Stomach (tissue), 9 donors: Measurements from ENCODE around the gene RAPGEF3. TPM values are rescaled to one million over a fixed set of nuclear protein-coding genes. Genes with fewer than 3 reads are reported as not detected.

Experiments used
- DNase-seq, 2 donors: peaks; one replicate each; pipeline versions ENCODE4 v3.0.0 to v3.0.0-alpha.2; 2013 to 2019
- H3K27ac ChIP-seq, 5 donors: fragments of 200-600 bp in 4 of 5; sonication (generic) in 4 of 5; one replicate each; pipeline ENCODE4 v1.5.1; 2013 to 2019; ENCODE audit warnings: mild to moderate bottlenecking in 1 of 5, moderate library complexity in 1 of 5
- H3K27me3 ChIP-seq, 3 donors: fragments of 200-600 bp; sonication (generic); one replicate each; pipeline ENCODE4 v1.5.1; 2017 to 2019; ENCODE audit warnings: mixed run types in 1 of 3
- H3K36me3 ChIP-seq, 4 donors: fragments of 200-600 bp; sonication (generic); 1 replicate in 3 of 4; 2 replicates in 1 of 4; pipeline ENCODE4 v1.5.1; 2016 to 2019
- H3K4me1 ChIP-seq, 4 donors: fragments of 200-600 bp; sonication (generic); one replicate each; pipeline ENCODE4 v1.5.1; 2016 to 2019
- H3K4me3 ChIP-seq, 4 donors: fragments of 200-600 bp; sonication (generic) in 3 of 4; one replicate each; pipeline ENCODE4 v1.5.1; 2016 to 2019; ENCODE audit warnings: mild to moderate bottlenecking in 1 of 4
- H3K9me3 ChIP-seq, 4 donors: fragments of 200-600 bp; sonication (generic); one replicate each; pipeline ENCODE4 v1.5.1; 2016 to 2019
- EP300 ChIP-seq: sonication (generic); formaldehyde crosslinking; IDR thresholded peaks from one replicate; pipeline ENCODE4 v1.6.1; 2017; ENCODE audit warnings: antibody characterized with exemption
- POLR2A ChIP-seq, 4 donors: fragments of 450-650 bp; IDR thresholded peaks; one replicate each; pipeline ENCODE4 v1.6.1; 2016; ENCODE audit warnings: antibody characterized with exemption in 4 of 4, control low read depth in 2 of 4, mild to moderate bottlenecking in 1 of 4, moderate library complexity in 1 of 4
- POLR2AphosphoS5 ChIP-seq, 3 donors: sonication (generic); formaldehyde crosslinking; IDR thresholded peaks; one replicate each; pipeline ENCODE4 v1.6.1; 2016; ENCODE audit warnings: antibody characterized with exemption in 3 of 3
- WGBS, 5 donors: extraction: QIAGEN DNeasy Blood & Tissue Kit in 3 of 5; methylation state at CpG; one replicate each; pipeline versions ENCODE4 v1.1.5 to v1.1.7; 2013 to 2018; 5-methylcytosine and 5-hydroxymethylcytosine counted together
- intact Hi-C: fragments of 100-400 bp; cut with DNase I; formaldehyde crosslinking; loops from one replicate; pipeline ENCODE4 v1.15.1; 2023; ENCODE audit warnings: low total_unique reads
- polyA plus RNA-seq, 3 donors: library from polyadenylated mRNA; stranded (reverse); fragments of 200-250 nt; gene quantifications; one replicate each; pipeline ENCODE4 v1.2.3, GENCODE V29; 2013
- total RNA-seq, 5 donors: library from RNA; depleted of rRNA; stranded (reverse); fragments of >200 nt; gene quantifications; one replicate each; pipeline versions ENCODE4 v1.1.0 to v1.2.3, GENCODE V29; 2014 to 2016
- TF ChIP-seq, protein P1 (sequence below), 7 experiments: fragments of 450-650 bp in 4 of 7; fragments of 200-600 bp in 3 of 7; sonication (generic) in 3 of 7; IDR thresholded peaks; one replicate each; pipeline ENCODE4 v1.5.1; 2016 to 2019; ENCODE audit warnings: antibody characterized with exemption in 7 of 7, control low read depth in 2 of 7, mild to moderate bottlenecking in 1 of 7
- donor health status: healthy with polysubstance abuse.
- donor health status: Bipolar disorder and iron deficiency.
- donor health status: healthy.

The RAPGEF3 gene
- total and polyA plus RNA-seq, 8 donors: 15.9 to 114 (median 23.9) TPM

DNA sequence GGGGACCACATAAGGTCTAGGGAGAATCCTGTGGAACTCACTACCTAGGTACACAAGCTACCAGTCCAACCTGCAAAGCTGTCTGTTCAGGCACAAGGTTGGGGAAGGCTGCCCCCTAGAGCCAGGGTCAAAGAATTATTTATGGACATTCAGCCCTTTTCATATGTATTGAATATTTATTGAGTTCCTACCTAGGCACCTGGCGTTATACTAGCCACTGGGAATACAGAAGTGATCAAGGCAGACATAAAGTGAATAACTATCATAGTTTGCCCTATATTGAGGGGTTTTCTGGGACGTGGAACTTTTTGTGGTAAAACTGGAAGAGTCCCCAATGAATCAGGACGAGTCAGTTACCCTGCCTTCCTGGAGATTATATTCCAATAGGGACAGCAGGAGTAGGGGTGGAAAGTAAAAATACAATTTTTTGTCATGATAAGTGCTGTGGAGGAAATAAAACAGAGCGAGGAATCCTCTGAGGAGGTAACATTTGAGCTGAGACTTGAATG lies 8.6 kb upstream of the RAPGEF3 start:
- no peak for TF ChIP-seq POLR2A (IDR thresholded peaks at IDR 0.05)
- TF ChIP-seq POLR2AphosphoS5 (IDR thresholded peaks at IDR 0.05): no peak
- TF ChIP-seq, protein P1, sequence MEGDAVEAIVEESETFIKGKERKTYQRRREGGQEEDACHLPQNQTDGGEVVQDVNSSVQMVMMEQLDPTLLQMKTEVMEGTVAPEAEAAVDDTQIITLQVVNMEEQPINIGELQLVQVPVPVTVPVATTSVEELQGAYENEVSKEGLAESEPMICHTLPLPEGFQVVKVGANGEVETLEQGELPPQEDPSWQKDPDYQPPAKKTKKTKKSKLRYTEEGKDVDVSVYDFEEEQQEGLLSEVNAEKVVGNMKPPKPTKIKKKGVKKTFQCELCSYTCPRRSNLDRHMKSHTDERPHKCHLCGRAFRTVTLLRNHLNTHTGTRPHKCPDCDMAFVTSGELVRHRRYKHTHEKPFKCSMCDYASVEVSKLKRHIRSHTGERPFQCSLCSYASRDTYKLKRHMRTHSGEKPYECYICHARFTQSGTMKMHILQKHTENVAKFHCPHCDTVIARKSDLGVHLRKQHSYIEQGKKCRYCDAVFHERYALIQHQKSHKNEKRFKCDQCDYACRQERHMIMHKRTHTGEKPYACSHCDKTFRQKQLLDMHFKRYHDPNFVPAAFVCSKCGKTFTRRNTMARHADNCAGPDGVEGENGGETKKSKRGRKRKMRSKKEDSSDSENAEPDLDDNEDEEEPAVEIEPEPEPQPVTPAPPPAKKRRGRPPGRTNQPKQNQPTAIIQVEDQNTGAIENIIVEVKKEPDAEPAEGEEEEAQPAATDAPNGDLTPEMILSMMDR (IDR thresholded peaks at IDR 0.05): peak in 5 of 7 experiments; percentile 21 to 64 (median 52)
- TF ChIP-seq EP300: no peak
- no peaks in the 10 kb centered on the region for H3K9me3 ChIP-seq
- H3K4me1 ChIP-seq: peaks cover 0 to 41% (median 5%) of the 10 kb centered on the region in 4 donors
- no peaks in the 10 kb centered on the region for H3K36me3 ChIP-seq
- WGBS, 5 donors: 41 to 53% (median 48%) methylated on average over 4 of the region's 4 CpGs
- no peaks in the 10 kb centered on the region for H3K27me3 ChIP-seq
- no peak overlapping the region for H3K27ac ChIP-seq
- DNase-seq: peak; percentile 67 to 85
- intact Hi-C loops: loop anchor here (10.0 kb wide), 1 partner anchor 52 kb away; no protein-coding TSS in a partner anchor
- H3K4me3 ChIP-seq: no peak overlapping the region

DNA sequence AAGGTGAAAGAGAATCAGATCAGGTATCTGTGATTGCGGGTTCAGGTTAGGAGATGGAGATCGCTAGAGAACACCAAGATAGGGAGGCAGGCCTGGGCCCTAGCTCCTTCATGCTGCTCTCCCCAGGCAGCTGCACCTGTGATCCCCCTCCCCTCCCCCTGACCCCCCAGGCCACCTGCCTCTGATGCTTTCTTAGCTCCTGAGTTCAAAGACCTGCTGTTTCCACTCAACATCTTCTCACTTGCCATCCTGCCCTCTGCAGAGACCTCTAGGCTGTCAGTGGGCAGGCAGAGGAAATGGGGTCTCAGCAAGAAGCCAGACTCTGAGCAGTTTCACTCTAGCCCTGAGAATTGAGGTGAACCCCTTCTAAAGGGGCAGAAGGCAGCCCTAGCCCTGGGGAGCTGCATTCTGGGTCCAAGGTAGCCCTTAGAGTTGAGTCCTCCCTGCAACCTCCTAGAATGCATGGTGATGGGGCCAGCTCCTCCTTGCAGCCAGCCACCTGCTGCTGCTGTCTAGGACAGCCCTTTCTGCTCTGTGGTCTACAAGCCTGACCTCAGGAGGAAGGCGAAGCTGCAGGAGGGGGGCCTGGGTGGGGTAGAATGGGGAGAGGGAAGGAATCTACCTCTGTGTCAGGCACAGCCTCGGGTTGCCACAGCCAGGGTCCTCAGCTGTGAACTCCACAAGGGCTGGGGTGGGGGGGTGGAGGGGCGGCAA lies 8.0 kb upstream of the RAPGEF3 start:
- Histone ChIP-seq H3K4me1 (peaks cover 0 to 35% (median 3%) of the 10 kb centered on the region in 4 donors), H3K27me3 (no peaks in the 10 kb centered on the region), H3K4me3 (no peak overlapping the region), H3K36me3 (no peaks in the 10 kb centered on the region), H3K27ac (no peak overlapping the region), H3K9me3 (no peaks in the 10 kb centered on the region)
- 56 to 73% (median 62%) methylated on average over 5 of the region's 5 CpGs for WGBS, 5 donors
- intact Hi-C loops: loop anchor here (10.0 kb wide), 1 partner anchor 52 kb away; no protein-coding TSS in a partner anchor
- no peak for DNase-seq
- TF ChIP-seq POLR2AphosphoS5 (IDR thresholded peaks at IDR 0.05) (no peak), EP300 (no peak), POLR2A (IDR thresholded peaks at IDR 0.05) (no peak)
- TF ChIP-seq, protein P1 (IDR thresholded peaks at IDR 0.05): no peak

DNA sequence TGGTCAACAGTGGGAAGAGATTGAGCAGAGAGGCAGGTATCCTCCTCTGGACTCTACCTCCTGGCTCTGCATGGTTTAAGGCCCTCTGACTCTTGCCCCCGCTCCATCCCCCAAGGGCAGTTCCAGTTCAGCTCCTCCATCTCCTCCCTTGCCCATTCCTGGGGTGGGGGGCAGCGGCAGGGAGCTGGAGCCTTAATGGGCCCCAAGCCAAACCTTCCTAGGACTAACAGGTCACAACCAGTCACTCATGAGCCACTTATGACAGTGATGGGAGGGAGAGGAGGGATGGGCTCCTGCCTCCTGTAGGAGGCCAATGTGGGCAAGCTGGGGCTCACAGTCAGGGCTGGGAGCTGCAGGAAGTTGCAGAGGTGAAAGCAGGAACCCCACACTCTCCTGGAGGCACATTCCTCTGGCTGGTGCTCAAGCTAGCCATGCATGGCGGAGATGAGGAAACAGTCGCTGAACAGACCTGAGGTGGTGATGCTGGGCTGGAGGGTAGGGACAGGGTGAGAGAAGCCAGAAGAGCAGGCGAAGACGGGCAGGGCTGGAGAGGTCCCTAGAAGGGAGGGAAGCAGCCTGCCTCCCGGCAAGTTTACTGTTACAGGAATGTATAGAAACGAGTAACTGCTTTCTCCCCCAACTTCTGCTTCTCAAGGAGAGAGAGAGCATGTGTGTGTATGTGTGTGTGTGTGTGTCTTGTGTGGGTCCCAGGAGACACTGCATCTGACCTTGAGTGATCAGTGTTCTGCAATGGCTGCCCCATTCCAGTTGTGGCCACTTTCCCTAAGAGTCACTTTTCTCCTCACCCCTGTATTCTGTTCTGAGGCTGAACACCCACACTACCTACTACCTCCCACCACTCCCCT lies 5.0 kb upstream of the RAPGEF3 start:
- Histone ChIP-seq H3K27me3 (no peaks in the 10 kb centered on the region), H3K36me3 (no peaks in the 10 kb centered on the region), H3K9me3 (no peaks in the 10 kb centered on the region), H3K4me1 (peaks cover 7 to 40% (median 14%) of the 10 kb centered on the region in 4 donors), H3K4me3 (no peak overlapping the region), H3K27ac (no peak overlapping the region)
- whole genome bisulfite sequencing, 5 donors: 75 to 90% (median 82%) methylated on average over 7 to 8 of the region's 8 CpGs
- TF ChIP-seq POLR2A (IDR thresholded peaks at IDR 0.05) (no peak), EP300 (no peak), POLR2AphosphoS5 (IDR thresholded peaks at IDR 0.05) (no peak)
- TF ChIP-seq, protein P1 (IDR thresholded peaks at IDR 0.05): no peak
- no peak for DNase-seq
- intact Hi-C loops: loop anchor here (10.0 kb wide), 1 partner anchor 49 kb away; no protein-coding TSS in a partner anchor

DNA sequence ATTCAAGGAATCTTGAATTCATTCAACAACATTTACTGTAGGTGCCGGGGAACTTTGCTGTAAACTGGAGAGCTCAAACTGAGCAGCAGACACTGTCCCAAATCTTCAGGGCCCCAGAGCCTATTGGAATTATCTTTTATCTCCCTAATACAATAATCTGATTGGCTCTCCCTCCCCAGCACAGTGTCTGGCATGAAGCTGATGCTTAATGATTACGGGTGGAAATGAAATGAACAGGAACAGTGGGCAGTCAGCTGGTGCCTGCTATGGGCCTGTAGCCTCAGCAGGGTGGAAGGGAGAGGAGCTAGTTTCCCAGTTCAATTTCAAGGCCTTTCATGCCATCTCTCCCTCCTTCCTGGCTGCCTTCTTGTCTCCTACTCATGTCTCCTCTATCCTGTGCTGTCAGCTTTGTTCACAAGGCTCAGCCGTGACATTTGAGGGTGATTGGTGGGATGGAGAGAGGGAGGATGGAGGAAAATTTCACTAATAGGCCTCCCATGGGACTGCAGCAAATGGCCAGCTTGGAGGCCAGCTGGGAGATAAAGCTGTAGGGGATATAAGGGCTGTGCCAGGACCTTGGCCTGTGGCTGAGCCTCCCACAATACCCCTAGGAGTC lies 4.3 kb upstream of the RAPGEF3 start:
- H3K9me3 ChIP-seq: no peaks in the 10 kb centered on the region
- H3K36me3 ChIP-seq: no peaks in the 10 kb centered on the region
- H3K4me1 ChIP-seq: peaks cover 14 to 47% (median 21%) of the 10 kb centered on the region in 4 donors
- no peak overlapping the region for H3K27ac ChIP-seq
- intact Hi-C loops: loop anchor here (10.0 kb wide), 1 partner anchor 48 kb away; no protein-coding TSS in a partner anchor
- DNase-seq: no peak
- no peak overlapping the region for H3K4me3 ChIP-seq
- WGBS, 5 donors: 75 to 89% (median 79%) methylated on average over 3 of the region's 3 CpGs
- no peaks in the 10 kb centered on the region for H3K27me3 ChIP-seq
- TF ChIP-seq POLR2A (IDR thresholded peaks at IDR 0.05) (no peak), POLR2AphosphoS5 (IDR thresholded peaks at IDR 0.05) (no peak), EP300 (no peak)
- TF ChIP-seq, protein P1 (IDR thresholded peaks at IDR 0.05): no peak
